ENCODE data around the gene E4F1.

DNA sequence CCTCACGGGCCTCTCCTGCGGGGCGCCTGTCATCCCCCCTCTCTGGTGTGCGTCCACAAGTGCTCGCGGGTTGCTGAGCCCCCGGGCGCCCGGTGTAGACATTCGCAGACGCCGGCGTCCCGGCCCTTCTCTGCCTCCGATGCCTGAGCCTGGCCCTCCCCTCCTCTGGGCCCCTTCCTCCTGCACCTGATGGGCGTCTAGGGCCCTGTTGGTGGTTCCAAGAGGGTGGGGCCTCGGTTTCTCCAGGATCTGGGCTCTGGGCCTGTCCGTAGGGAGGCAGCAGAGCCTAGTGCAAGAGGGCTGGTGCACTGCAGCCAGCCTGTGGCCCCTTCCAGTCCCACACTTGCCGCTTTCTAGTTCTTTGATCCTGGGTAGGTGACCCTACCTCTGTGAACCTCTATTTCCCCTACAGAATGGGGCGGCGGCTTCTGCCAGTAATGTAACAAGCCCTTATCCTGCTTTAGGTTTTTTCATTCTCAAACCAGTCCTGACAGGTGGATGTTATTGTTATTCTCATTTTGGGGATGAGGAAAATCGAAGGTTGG is 623 bp downstream of the E4F1 start:
- TF ChIP-seq, protein P1, sequence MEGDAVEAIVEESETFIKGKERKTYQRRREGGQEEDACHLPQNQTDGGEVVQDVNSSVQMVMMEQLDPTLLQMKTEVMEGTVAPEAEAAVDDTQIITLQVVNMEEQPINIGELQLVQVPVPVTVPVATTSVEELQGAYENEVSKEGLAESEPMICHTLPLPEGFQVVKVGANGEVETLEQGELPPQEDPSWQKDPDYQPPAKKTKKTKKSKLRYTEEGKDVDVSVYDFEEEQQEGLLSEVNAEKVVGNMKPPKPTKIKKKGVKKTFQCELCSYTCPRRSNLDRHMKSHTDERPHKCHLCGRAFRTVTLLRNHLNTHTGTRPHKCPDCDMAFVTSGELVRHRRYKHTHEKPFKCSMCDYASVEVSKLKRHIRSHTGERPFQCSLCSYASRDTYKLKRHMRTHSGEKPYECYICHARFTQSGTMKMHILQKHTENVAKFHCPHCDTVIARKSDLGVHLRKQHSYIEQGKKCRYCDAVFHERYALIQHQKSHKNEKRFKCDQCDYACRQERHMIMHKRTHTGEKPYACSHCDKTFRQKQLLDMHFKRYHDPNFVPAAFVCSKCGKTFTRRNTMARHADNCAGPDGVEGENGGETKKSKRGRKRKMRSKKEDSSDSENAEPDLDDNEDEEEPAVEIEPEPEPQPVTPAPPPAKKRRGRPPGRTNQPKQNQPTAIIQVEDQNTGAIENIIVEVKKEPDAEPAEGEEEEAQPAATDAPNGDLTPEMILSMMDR (conservative IDR thresholded peaks at IDR 0.05 in 1 of 2, IDR thresholded peaks at IDR 0.05 in 1 of 2; ENCODE audit: extremely low read depth in 1 of 2, insufficient read depth in 1 of 2, low read depth in 1 of 2, low read length in 2 of 2), result peak in 1 of 2 donors; percentile 43
- no peak for TF ChIP-seq EZH2 (IDR thresholded peaks at IDR 0.05; ENCODE audit: borderline replicate concordance, low read length)
